Activated B cell treated with CpG ODN at 0.5 μM for 24 hours (primary cell): ENCODE measurements around the gene WFIKKN1. TPM values are rescaled to one million over a fixed set of nuclear protein-coding genes. Genes with fewer than 3 reads are reported as not detected.
A peak's percentile ranks its signal among the peaks of the same experiment; 100 is the strongest.
"Not testable (repeated sequence)": the region's sequence is repeated elsewhere in the genome, so short reads cannot be mapped to it uniquely, and the experiment has no call there.

Experiments used
- ATAC-seq: fragments of 200-7000 bp; cut with Tn5 transposase; one replicate; pipeline ENCODE4 v1.10.0; 2021; ENCODE audit warnings: low read depth, mild to moderate bottlenecking, moderate library complexity
- CTCF ChIA-PET: fragments of 350-600 bp; sonication (Branson Sonifier 250); formaldehyde crosslinking; loops from one replicate; lab custom pipeline; 2021; ENCODE audit warnings: antibody characterized with exemption; lab: Charles Lee
- POLR2A ChIA-PET: fragments of 350-600 bp; sonication (Branson Sonifier 250); formaldehyde crosslinking; loops from one replicate; lab custom pipeline; 2021; ENCODE audit warnings: antibody characterized with exemption; lab: Charles Lee
- DNase-seq: peaks from one replicate; pipeline ENCODE4 v3.0.0; 2022
- H3K27ac Mint-ChIP-seq: one replicate; pipeline ENCODE4 v1.8.0; 2020; ENCODE audit warnings: mixed read lengths
- H3K27me3 Mint-ChIP-seq: one replicate; pipeline ENCODE4 v1.8.0; 2021; ENCODE audit warnings: mixed read lengths
- H3K36me3 Mint-ChIP-seq: one replicate; pipeline ENCODE4 v1.8.0; 2021; ENCODE audit warnings: low read depth, mixed read lengths
- H3K4me1 Mint-ChIP-seq: one replicate; pipeline ENCODE4 v1.8.0; 2021; ENCODE audit warnings: mixed read lengths
- H3K4me3 Mint-ChIP-seq: one replicate; pipeline ENCODE4 v1.8.0; 2020; ENCODE audit warnings: mild to moderate bottlenecking, mixed read lengths
- H3K9me3 Mint-ChIP-seq: one replicate; pipeline ENCODE4 v1.8.0; 2020; ENCODE audit warnings: mixed read lengths
- CTCF ChIP-seq: fragments of 200-600 bp; IDR thresholded peaks from one replicate; pipeline ENCODE4 v1.8.0; 2022; ENCODE audit warnings: antibody characterized with exemption, mild to moderate bottlenecking
- intact Hi-C: fragments of 100-400 bp; cut with micrococcal nuclease; formaldehyde crosslinking; loops from one replicate; pipeline ENCODE4 v1.15.1; 2024
- total RNA-seq: library from RNA; stranded (reverse); gene quantifications from 2 replicates; pipeline ENCODE4 v1.2.3, GENCODE V29; 2022

The WFIKKN1 gene
- total RNA-seq, 1 donor from 2014 or later, result 0.47 TPM

- H3K4me1 Mint-ChIP-seq, result peaks cover 30% of the 10 kb centered on the region
- ATAC-seq (no peak), DNase-seq (no peak)
- intact Hi-C loops, result no loop called here
- H3K27ac Mint-ChIP-seq, result no peak overlapping the region
- H3K36me3 Mint-ChIP-seq, result peaks cover 17% of the 10 kb centered on the region
- no peak for TF ChIP-seq CTCF
- H3K4me3 Mint-ChIP-seq, result peak overlapping the region; percentile 20
- no peaks in the 10 kb centered on the region for H3K27me3 Mint-ChIP-seq
- no peaks in the 10 kb centered on the region for H3K9me3 Mint-ChIP-seq
- ChIA-PET POLR2A (interaction anchor here (1.1 kb wide), 1 partner anchor 43 kb away, joined by 3 read pairs; the partner anchor contains the start of gene METTL26), CTCF (interaction anchor here (0.8 kb wide), 1 partner anchor 55 kb away, joined by 4 read pairs; the partner anchor contains the start of gene WDR90)
These were observed 37.4 kb upstream of the WFIKKN1 start for GRCh38 chr16:593406-593805.

- no peak for ATAC-seq
- intact Hi-C loops, result no loop called here
- H3K36me3 Mint-ChIP-seq, result peaks cover 16% of the 10 kb centered on the region
- no peak for DNase-seq
- no peaks in the 10 kb centered on the region for H3K9me3 Mint-ChIP-seq
- ChIA-PET POLR2A (no interaction called here), CTCF (no interaction called here)
- H3K4me3 Mint-ChIP-seq, result peak overlapping the region; percentile 20
- no peak overlapping the region for H3K27ac Mint-ChIP-seq
- no peaks in the 10 kb centered on the region for H3K27me3 Mint-ChIP-seq
- peaks cover 28% of the 10 kb centered on the region for H3K4me1 Mint-ChIP-seq
- no peak for TF ChIP-seq CTCF
These were observed 37.0 kb upstream of the WFIKKN1 start for GRCh38 chr16:593807-594206.

- peaks cover 28% of the 10 kb centered on the region for H3K4me1 Mint-ChIP-seq
- ChIA-PET POLR2A (no interaction called here), CTCF (no interaction called here)
- H3K9me3 Mint-ChIP-seq, result no peaks in the 10 kb centered on the region
- H3K27me3 Mint-ChIP-seq, result no peaks in the 10 kb centered on the region
- H3K36me3 Mint-ChIP-seq, result peaks cover 12% of the 10 kb centered on the region
- DNase-seq, result no peak
- H3K27ac Mint-ChIP-seq, result no peak overlapping the region
- no peak for ATAC-seq
- no peak for TF ChIP-seq CTCF
- intact Hi-C loops, result no loop called here
- no peak overlapping the region for H3K4me3 Mint-ChIP-seq
These were observed 35.7 kb upstream of the WFIKKN1 start for GRCh38 chr16:595094-595528.

- no peaks in the 10 kb centered on the region for H3K27me3 Mint-ChIP-seq
- intact Hi-C loops, result no loop called here
- TF ChIP-seq CTCF, result no peak
- no peaks in the 10 kb centered on the region for H3K9me3 Mint-ChIP-seq
- CTCF ChIA-PET, result no interaction called here
- H3K36me3 Mint-ChIP-seq, result peaks cover 12% of the 10 kb centered on the region
- H3K4me1 Mint-ChIP-seq, result peaks cover 21% of the 10 kb centered on the region
- POLR2A ChIA-PET, result no interaction called here
- ATAC-seq (no peak), DNase-seq (no peak)
- H3K27ac Mint-ChIP-seq, result no peak overlapping the region
- no peak overlapping the region for H3K4me3 Mint-ChIP-seq
These were observed 34.6 kb upstream of the WFIKKN1 start for GRCh38 chr16:595942-596735.

- no peak overlapping the region for H3K27ac Mint-ChIP-seq
- intact Hi-C loops, result no loop called here
- no peak for ATAC-seq
These were observed 34.1 kb upstream of the WFIKKN1 start for GRCh38 chr16:596736-597060.

GRCh38 chr16:597655-598054 lies 33.1 kb upstream of the WFIKKN1 start:
- ATAC-seq, H3K9me3 Mint-ChIP-seq, H3K4me3 Mint-ChIP-seq, intact Hi-C loops, DNase-seq, H3K27ac Mint-ChIP-seq, H3K27me3 Mint-ChIP-seq, CTCF ChIA-PET: not testable (repeated sequence)
- Mint-ChIP-seq H3K36me3 (peaks cover 12% of the 10 kb centered on the region), H3K4me1 (peaks cover 11% of the 10 kb centered on the region)
- POLR2A ChIA-PET, result interaction anchor here (0.6 kb wide), 1 partner anchor 359 kb away, joined by 6 read pairs; no protein-coding TSS in a partner anchor

More at GRCh38 chr16:596736-597060, 34.1 kb upstream of the WFIKKN1 start:
- POLR2A ChIA-PET, result no interaction called here
- H3K36me3 Mint-ChIP-seq, result peaks cover 12% of the 10 kb centered on the region
- TF ChIP-seq CTCF, result no peak
- no peaks in the 10 kb centered on the region for H3K27me3 Mint-ChIP-seq
- H3K9me3 Mint-ChIP-seq, result no peaks in the 10 kb centered on the region
- H3K4me1 Mint-ChIP-seq, result peaks cover 19% of the 10 kb centered on the region
- H3K4me3 Mint-ChIP-seq, result no peak overlapping the region
- CTCF ChIA-PET, result no interaction called here
- DNase-seq, result no peak
